Left kidney (tissue), 2 donors: Measurements from ENCODE around the gene MARCHF5. TPM values are rescaled to one million over a fixed set of nuclear protein-coding genes. Genes with fewer than 3 reads are reported as not detected.
A peak's percentile ranks its signal among the peaks of the same experiment; 100 is the strongest.
"Not testable (repeated sequence)": the region's sequence is repeated elsewhere in the genome, so short reads cannot be mapped to it uniquely, and the experiment has no call there.

Experiments
- DNase-seq: peaks from one replicate; pipeline ENCODE4 v3.0.0-alpha.2; 2013
- polyA plus RNA-seq: library from polyadenylated mRNA; unstranded; fragments of 120-200 nt; gene quantifications from one replicate; pipeline ENCODE4 v1.2.1, GENCODE V29; 2013; ENCODE audit not compliant: insufficient read length

Gene MARCHF5
- polyA plus RNA-seq, 1 donor: 82.4 TPM

- no peak for DNase-seq
Observed at GRCh38 chr10:92385831-92386230, 94.9 kb downstream of the MARCHF5 start.

GRCh38 chr10:92387289-92387940 lies 96.4 kb downstream of the MARCHF5 start:
- DNase-seq: peak; percentile 85

- DNase-seq: not testable (repeated sequence)
Observed at GRCh38 chr10:92393173-92393572, 102.2 kb downstream of the MARCHF5 start.

GRCh38 chr10:92395271-92395670 lies 104.3 kb downstream of the MARCHF5 start:
- no peak for DNase-seq

GRCh38 chr10:92402234-92402633 lies 111.3 kb downstream of the MARCHF5 start:
- DNase-seq: not testable (repeated sequence)

Other genes with a start within 250 kb of the MARCHF5 start
- 3.3 TPM for gene CPEB3, start 89 bp upstream of the MARCHF5 start, polyA plus RNA-seq